BJ (cell line): ENCODE results near the gene CTNNB1. TPM values are rescaled to one million over a fixed set of nuclear protein-coding genes. Genes with fewer than 3 reads are reported as not detected.

Experiments used
- CTCF ChIA-PET: fragments of 350-600 bp; formaldehyde crosslinking; extraction: SDS; loops from one replicate; lab custom pipeline; 2021; ENCODE audit warnings: antibody characterized with exemption, inconsistent platforms; lab: Yijun Ruan, JAX
- POLR2A ChIA-PET: fragments of 300-600 bp; sonication (Branson Sonifier 250); formaldehyde crosslinking; extraction: SDS; loops from one replicate; lab custom pipeline; 2021; ENCODE audit warnings: antibody characterized with exemption; lab: Charles Lee
- DNase-seq: peaks from one replicate; pipeline ENCODE4 v3.0.0-alpha.2; 2011; ENCODE audit warnings: low read depth
- H3K27me3 ChIP-seq: 2 replicates; pipeline ENCODE4 v1.6.0; 2011; ENCODE audit warnings: low read length; ENCODE audit not compliant: control insufficient read depth, insufficient read depth
- H3K36me3 ChIP-seq: 2 replicates; pipeline ENCODE4 v1.5.1; 2011; ENCODE audit warnings: low read length; ENCODE audit not compliant: control insufficient read depth, insufficient read depth
- H3K4me3 ChIP-seq: 2 replicates; pipeline ENCODE4 v1.5.1; 2011; ENCODE audit warnings: low read depth, mild to moderate bottlenecking, control low read depth, low read length
- polyA plus RNA-seq: library from polyadenylated mRNA; depleted of rRNA; stranded (reverse); fragments of >200 nt; gene quantifications from 2 replicates; pipeline ENCODE4 v1.2.3, GENCODE V29; 2011
- TF ChIP-seq, protein P1 (sequence below): IDR thresholded peaks from 2 replicates; pipeline ENCODE4 v1.5.1; 2011; ENCODE audit warnings: low read depth, mild to moderate bottlenecking, control low read depth, inconsistent platforms, low read length, moderate library complexity; ENCODE audit not compliant: insufficient read depth

Gene CTNNB1
- polyA plus RNA-seq, 1 experiment: 496 TPM

DNA sequence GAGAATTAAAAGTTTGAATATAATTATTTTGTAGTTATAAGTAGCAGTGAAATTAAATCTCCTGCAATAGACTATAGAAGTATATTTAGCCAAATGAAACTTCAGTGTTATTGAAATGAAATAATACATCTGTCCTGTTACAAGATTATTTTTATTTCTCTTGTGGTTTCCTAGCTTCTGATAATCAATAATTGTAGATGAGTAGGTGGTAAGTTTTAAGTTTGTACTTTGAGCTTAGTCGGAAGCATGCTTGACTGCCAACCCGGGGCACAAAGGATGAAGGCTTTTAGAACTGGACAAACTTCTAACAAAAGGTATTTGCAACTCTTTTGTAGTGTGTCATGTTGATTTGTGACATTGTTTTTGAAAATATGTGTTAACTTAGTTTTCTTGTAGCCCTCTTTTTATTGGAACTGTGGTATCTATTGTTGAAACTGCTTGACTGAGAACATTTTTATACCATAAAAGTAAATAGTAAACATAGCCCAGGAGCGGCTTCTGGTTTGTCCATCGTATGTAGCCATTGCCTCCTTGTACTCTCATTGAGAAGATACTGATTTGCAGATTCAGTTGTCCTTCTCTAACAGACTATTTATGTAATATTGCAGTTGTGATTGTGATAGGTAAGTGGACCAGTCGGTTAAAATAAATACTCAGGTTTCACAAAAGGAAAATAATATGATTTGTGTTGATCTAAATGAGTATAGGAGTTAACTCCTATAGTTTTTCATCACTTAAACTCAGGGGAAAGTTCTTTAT lies 2.9 kb downstream of the CTNNB1 start:
- CTCF ChIA-PET: interaction anchor here (0.7 kb wide), 1 partner anchor 111 kb away, joined by 3 read pairs; no protein-coding TSS in a partner anchor
- H3K4me3 ChIP-seq: no peak overlapping the region
- H3K36me3 ChIP-seq: no peaks in the 10 kb centered on the region
- DNase-seq: no peak
- TF ChIP-seq, protein P1, sequence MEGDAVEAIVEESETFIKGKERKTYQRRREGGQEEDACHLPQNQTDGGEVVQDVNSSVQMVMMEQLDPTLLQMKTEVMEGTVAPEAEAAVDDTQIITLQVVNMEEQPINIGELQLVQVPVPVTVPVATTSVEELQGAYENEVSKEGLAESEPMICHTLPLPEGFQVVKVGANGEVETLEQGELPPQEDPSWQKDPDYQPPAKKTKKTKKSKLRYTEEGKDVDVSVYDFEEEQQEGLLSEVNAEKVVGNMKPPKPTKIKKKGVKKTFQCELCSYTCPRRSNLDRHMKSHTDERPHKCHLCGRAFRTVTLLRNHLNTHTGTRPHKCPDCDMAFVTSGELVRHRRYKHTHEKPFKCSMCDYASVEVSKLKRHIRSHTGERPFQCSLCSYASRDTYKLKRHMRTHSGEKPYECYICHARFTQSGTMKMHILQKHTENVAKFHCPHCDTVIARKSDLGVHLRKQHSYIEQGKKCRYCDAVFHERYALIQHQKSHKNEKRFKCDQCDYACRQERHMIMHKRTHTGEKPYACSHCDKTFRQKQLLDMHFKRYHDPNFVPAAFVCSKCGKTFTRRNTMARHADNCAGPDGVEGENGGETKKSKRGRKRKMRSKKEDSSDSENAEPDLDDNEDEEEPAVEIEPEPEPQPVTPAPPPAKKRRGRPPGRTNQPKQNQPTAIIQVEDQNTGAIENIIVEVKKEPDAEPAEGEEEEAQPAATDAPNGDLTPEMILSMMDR: no peak
- H3K27me3 ChIP-seq: no peaks in the 10 kb centered on the region
- POLR2A ChIA-PET: interaction anchor here (0.7 kb wide), 1 partner anchor 57 kb away, joined by 7 read pairs; no protein-coding TSS in a partner anchor

DNA sequence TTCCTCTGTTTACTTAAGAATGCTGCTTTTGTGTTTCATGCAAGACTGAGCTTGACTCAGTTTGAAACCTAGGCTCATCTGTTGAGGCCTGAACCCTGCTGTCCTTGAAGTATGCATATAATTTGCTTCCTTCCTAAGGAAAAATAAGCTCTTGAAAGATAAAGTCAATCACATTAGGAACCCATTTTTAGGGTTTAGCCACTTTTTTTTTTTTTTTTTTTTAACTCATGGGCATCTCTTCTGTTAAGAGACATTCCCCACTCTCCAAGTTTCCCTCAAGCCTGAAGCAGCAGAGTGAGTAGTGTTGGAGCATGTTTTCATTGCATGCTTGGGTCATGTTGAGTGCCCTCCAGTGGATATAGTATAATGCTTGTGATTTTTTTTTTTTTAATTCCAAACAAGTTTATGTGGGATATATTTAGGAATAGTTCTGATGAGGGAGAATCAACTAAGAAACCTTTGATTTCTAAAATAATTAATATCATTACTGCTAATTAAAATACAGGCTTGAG lies 3.6 kb downstream of the CTNNB1 start:
- DNase-seq: no peak
- TF ChIP-seq, protein P1: peak; percentile 48
- ChIA-PET POLR2A (interaction anchor here (0.7 kb wide), 1 partner anchor 56 kb away, joined by 7 read pairs; no protein-coding TSS in a partner anchor), CTCF (interaction anchor here (0.7 kb wide), 1 partner anchor 111 kb away, joined by 3 read pairs; no protein-coding TSS in a partner anchor)
- Histone ChIP-seq H3K4me3 (no peak overlapping the region), H3K36me3 (no peaks in the 10 kb centered on the region), H3K27me3 (no peaks in the 10 kb centered on the region)

DNA sequence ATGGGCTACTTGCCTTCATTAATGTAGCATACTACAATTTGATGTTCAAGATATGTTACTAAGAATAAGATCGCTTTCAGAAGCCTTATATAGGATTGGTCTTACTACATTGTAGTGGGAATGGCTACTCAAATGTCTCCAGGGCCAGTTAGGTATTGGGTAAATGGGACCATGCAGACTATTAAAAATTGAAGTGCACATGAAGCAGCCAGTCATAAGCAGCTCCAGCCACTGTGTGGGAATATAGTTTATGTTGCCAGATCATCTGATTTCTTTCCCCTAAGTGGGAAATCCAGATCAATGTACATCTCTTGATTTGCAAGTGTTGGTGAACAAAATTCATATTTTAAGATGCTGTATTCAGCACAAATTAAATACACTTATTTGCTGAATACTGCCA lies 5.1 kb downstream of the CTNNB1 start:
- H3K36me3 ChIP-seq: no peaks in the 10 kb centered on the region
- ChIA-PET POLR2A (no interaction called here), CTCF (interaction anchor here (2.4 kb wide), 1 partner anchor 10 kb away, joined by 12 read pairs; no protein-coding TSS in a partner anchor)
- H3K4me3 ChIP-seq: no peak overlapping the region
- TF ChIP-seq, protein P1: no peak
- no peak for DNase-seq
- H3K27me3 ChIP-seq: no peaks in the 10 kb centered on the region

DNA sequence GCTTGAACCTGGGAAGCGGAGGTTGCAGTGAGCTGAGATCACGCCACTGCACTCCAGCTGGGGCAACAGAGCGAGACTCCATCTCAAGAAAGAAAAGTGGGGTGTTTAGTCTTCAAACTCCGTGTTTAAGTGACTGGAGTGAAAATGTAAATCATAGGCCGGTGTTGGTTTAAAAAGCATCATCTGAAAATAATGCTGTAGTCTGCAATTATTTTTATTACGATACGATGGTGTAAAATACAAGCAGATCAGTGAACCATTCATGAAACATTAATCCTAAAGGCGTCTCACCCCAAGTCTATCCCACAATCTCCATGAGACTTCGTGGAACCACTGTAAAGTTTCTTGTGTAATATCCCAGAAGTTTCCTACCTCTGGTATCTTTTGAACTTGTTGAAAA lies 6.3 kb downstream of the CTNNB1 start:
- ChIA-PET CTCF (interaction anchor here (2.4 kb wide), 1 partner anchor 9 kb away, joined by 12 read pairs; no protein-coding TSS in a partner anchor), POLR2A (interaction anchor here (0.6 kb wide), 1 partner anchor 474 kb away, joined by 4 read pairs; no protein-coding TSS in a partner anchor)
- no peak for DNase-seq
- TF ChIP-seq, protein P1: no peak
- Histone ChIP-seq H3K36me3 (no peaks in the 10 kb centered on the region), H3K4me3 (no peak overlapping the region), H3K27me3 (no peaks in the 10 kb centered on the region)

DNA sequence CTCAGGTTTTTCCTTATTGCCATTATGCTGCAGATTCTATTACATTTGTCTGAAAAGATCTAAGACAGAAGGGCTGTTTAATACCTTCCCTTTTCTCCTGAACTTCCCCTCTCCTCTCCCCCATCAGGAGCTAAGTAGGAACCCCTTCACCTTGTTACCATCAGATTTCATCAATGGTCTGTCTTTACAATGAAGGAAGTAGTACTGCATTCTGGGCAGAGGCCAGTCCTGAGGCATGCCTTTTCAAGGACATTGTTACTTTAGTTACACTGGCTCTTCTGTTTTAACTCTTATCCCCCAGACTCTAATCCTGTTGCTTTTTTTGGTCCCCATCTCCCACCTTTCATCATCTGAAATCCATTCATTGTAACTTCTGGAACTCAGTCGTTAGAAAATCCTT lies 8.1 kb downstream of the CTNNB1 start:
- POLR2A ChIA-PET: no interaction called here
- CTCF ChIA-PET: no interaction called here

More for the DNA sequence above, 8.1 kb downstream of the CTNNB1 start:
- H3K36me3 ChIP-seq: no peaks in the 10 kb centered on the region
- no peak for DNase-seq
- no peak overlapping the region for H3K4me3 ChIP-seq
- no peaks in the 10 kb centered on the region for H3K27me3 ChIP-seq
- TF ChIP-seq, protein P1: no peak
